GM21619 (cell line): ENCODE measurements around the gene CHD2.
"Not testable (repeated sequence)": the region's sequence is repeated elsewhere in the genome, so short reads cannot be mapped to it uniquely, and the experiment has no call there.

Experiments used
- ATAC-seq: cut with Tn5 transposase; IDR thresholded peaks from one replicate; pipeline ENCODE4 v1.9.1; 2021; ENCODE audit not compliant: unreplicated experiment

The CHD2 gene

GRCh38 chr15:93046721-93047120, 146.6 kb downstream of the CHD2 start:
- no peak for ATAC-seq

GRCh38 chr15:93047621-93048425, 147.7 kb downstream of the CHD2 start:
- ATAC-seq: no peak

- ATAC-seq: no peak
Measured at GRCh38 chr15:93048426-93048721, 148.2 kb downstream of the CHD2 start.

- no peak for ATAC-seq
Measured at GRCh38 chr15:93048759-93049161, 148.6 kb downstream of the CHD2 start.

- no peak for ATAC-seq
Measured at GRCh38 chr15:93049233-93049632, 149.1 kb downstream of the CHD2 start.

- no peak for ATAC-seq
Measured at GRCh38 chr15:93049914-93050578, 149.9 kb downstream of the CHD2 start.

GRCh38 chr15:93050648-93051047, 150.5 kb downstream of the CHD2 start:
- ATAC-seq: no peak

- ATAC-seq: no peak
Measured at GRCh38 chr15:93051236-93052089, 151.3 kb downstream of the CHD2 start.

GRCh38 chr15:93052090-93052879, 152.2 kb downstream of the CHD2 start:
- ATAC-seq: no peak

GRCh38 chr15:93055211-93055610, 155.1 kb downstream of the CHD2 start:
- no peak for ATAC-seq

GRCh38 chr15:93056836-93057235, 156.7 kb downstream of the CHD2 start:
- ATAC-seq: no peak

- ATAC-seq: no peak
Measured at GRCh38 chr15:93057618-93058017, 157.5 kb downstream of the CHD2 start.

GRCh38 chr15:93058128-93058527, 158.0 kb downstream of the CHD2 start:
- ATAC-seq: no peak

- ATAC-seq: no peak
Measured at GRCh38 chr15:93058904-93059427, 158.8 kb downstream of the CHD2 start.

GRCh38 chr15:93059442-93059841, 159.3 kb downstream of the CHD2 start:
- ATAC-seq: no peak

- ATAC-seq: no peak
Measured at GRCh38 chr15:93060336-93061248, 160.5 kb downstream of the CHD2 start.

GRCh38 chr15:93062628-93063261, 162.6 kb downstream of the CHD2 start:
- ATAC-seq: not testable (repeated sequence)

GRCh38 chr15:93063262-93063671, 163.1 kb downstream of the CHD2 start:
- ATAC-seq: no peak
